HG03139 (cell line): ENCODE data around the gene GRM5.
"Not testable (repeated sequence)": the region's sequence is repeated elsewhere in the genome, so short reads cannot be mapped to it uniquely, and the experiment has no call there.

Source experiments
- ATAC-seq: cut with Tn5 transposase; IDR thresholded peaks from one replicate; pipeline ENCODE4 v1.9.1; 2021; ENCODE audit not compliant: unreplicated experiment

GRM5 gene

DNA sequence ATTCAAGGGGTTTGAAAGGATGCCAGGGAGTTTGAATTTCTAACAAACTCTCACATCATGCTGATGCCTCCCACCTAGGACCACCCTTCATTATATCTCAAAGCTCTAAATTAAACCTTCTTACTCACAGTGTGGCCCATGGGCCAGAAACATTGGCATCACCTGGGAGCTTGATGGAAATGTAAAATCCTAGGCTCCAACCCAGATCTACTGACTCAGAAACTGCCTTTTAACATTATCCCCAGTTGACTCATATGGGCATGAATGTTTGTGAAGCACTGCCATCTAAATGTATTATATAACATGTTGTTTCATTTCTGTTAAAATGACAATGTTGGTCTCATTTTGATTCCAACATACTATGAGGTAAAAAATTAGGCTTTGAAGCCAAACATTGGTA is 90.3 kb downstream of the GRM5 start:
- not testable (repeated sequence) for ATAC-seq

DNA sequence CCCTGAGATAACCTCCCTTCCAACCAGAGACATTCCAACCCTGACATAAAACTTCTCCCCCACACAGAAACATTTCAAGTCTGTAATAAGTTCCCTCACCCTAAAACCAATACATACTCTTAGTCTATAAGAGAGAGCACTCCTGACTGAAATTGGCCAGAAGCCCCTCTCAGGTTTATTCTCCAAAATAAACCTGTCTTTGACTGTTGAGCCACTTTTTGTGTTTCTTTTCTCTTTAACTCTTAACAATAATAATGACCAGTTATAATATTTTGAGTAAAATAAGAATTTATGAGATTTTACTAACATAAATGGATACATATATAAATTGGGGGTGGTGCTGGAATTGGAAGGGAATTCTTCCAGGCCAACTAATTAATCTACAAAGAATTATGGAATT is 93.6 kb downstream of the GRM5 start:
- ATAC-seq = no peak

DNA sequence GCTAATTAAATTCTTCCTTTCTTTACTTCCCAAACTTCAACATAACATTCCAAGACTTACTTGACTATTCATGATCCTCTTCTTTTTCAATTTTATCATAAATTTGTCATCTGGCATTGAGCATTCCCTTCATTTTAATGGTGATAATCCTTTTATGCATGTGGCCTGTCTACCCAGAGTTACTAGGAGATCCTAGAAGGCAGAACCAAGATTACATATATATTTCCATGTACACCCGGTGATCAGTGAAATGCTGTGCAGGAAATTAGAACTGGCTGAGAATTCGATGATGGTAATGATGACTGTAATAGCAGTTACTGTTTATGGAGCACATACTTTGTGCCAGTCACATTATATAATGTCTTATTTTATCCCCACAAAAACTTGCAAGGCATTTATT is 104.2 kb downstream of the GRM5 start:
- not testable (repeated sequence) for ATAC-seq

DNA sequence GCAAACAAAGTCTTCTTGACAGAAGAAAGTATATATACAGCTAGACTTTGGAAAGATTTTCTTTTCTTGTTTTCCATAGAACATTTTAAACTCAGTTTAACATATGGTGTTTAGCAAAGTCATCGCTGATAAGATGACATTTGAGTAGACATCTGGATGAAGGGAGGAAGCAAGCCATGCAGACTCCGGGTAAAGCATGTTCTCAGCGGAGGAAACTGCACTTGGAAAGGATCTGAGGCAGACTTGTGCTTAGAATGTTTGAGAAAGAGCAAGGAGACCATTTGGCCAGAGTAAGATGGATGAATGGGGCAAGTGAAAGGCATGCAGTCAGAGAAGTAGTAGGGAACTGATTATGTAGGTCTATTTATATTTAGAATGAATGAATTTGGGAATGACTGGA is 105.9 kb downstream of the GRM5 start:
- not testable (repeated sequence) for ATAC-seq

DNA sequence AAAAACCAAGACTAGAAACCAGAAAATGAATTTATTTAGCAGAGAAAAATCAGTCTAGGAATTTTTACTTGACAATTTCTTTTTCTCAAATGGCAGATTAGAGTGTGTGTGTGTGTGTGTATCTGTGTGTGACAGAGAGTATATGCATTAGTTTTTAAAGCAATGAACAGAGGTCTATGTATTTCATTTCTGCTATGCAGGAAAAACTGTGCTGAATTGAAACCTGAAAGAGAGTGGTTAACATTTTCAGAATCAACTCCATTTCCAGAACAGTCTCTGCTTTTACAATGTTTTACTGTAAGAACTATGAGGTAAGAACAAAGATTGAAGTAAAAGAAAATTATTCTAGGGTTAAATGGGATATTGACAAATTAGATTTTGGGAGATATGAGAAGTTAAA is 114.8 kb downstream of the GRM5 start:
- ATAC-seq = no peak

- ATAC-seq = not testable (repeated sequence)
Measured at GRCh38 chr11:88948908-88949307, 116.9 kb downstream of the GRM5 start.

GRCh38 chr11:88947843-88948572 is 117.8 kb downstream of the GRM5 start:
- ATAC-seq = not testable (repeated sequence)

- not testable (repeated sequence) for ATAC-seq
Measured at GRCh38 chr11:88929665-88930064, 136.1 kb downstream of the GRM5 start.

DNA sequence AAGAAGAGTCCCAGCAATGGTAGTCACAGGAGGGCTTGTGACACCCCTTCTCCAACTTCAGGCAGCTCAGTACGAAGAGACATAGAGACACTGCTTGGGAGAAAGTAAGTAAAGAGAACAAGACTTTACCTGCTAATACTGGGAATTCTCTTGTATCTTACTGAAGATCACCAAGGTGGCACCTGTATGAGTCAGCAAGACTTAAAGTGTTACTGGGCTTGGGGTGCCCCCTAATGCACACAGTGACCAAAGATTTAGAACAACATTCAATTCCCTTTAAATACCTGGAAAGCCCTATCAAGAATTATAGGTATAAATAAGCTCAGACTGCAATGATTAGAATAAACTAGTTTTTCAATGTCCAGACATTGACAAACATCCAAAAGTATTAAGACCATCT is 148.7 kb downstream of the GRM5 start:
- not testable (repeated sequence) for ATAC-seq

- no peak for ATAC-seq
Measured at GRCh38 chr11:88909500-88909899, 156.3 kb downstream of the GRM5 start.

- ATAC-seq = not testable (repeated sequence)
Measured at GRCh38 chr11:88901436-88901835, 164.3 kb downstream of the GRM5 start.

DNA sequence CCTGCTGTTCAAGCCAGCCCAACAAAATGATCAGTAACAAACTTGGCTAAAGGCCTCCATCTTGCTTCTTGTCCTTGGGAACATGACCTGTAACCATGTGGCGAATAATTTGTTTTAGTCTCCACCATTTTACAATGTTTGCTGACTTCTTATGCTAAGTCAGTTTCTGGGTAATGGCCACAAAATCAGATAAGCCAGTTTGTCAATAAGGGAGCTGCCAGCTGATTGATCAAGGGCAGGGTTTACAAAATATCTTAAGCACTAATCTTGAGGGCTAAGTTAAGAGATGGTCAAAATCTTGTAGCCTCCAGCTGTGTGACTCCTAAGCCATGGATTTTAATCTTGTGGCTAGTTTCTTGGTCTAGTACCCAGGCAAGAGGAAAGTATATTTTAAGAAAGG is 176.9 kb downstream of the GRM5 start:
- not testable (repeated sequence) for ATAC-seq

DNA sequence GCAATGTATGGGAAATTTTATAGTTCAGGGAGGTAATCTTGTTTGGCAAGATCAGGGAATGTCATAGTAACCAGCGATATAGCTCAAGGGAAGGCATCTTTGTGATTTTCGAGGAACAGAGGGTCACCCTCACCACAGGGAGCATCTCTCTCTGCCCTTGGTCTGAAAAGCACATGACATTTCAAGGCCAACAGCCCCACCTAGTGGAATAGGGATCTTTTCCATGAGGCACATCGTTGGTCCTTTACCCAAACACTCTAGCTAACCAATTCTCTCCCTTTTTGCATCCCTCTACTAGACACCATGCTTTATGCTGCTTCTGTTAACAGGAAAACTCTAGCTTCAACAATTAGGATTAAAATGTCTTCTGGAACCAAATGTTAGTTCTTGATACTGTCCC is 179.0 kb downstream of the GRM5 start:
- ATAC-seq = no peak

- not testable (repeated sequence) for ATAC-seq
Measured at GRCh38 chr11:88882800-88883199, 183.0 kb downstream of the GRM5 start.

GRCh38 chr11:88861618-88862017 is 204.2 kb downstream of the GRM5 start:
- no peak for ATAC-seq

GRCh38 chr11:88860431-88860830 is 205.4 kb downstream of the GRM5 start:
- not testable (repeated sequence) for ATAC-seq

- ATAC-seq = not testable (repeated sequence)
Measured at GRCh38 chr11:88853963-88854362, 211.8 kb downstream of the GRM5 start.

GRCh38 chr11:88851547-88851946 is 214.2 kb downstream of the GRM5 start:
- ATAC-seq = not testable (repeated sequence)

DNA sequence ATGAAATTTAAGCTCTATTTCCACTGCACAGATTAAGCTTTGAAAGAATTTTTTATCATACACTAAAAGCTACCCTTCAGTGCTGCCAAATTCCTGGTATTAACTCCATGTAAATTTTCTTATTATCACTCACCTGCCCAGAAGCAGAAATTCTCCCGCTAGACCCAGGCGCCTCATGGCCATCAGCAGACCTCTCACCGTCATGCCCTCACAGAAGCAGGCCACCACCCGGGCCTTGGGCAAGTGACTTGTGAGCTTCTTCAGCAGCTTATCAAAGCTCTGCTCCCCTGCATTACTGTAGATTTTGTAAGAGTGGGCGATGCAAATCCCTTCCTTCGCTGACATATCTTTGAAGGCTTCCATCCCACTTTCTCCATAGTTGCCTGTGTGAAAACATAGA is 216.0 kb downstream of the GRM5 start:
- ATAC-seq = not testable (repeated sequence)

DNA sequence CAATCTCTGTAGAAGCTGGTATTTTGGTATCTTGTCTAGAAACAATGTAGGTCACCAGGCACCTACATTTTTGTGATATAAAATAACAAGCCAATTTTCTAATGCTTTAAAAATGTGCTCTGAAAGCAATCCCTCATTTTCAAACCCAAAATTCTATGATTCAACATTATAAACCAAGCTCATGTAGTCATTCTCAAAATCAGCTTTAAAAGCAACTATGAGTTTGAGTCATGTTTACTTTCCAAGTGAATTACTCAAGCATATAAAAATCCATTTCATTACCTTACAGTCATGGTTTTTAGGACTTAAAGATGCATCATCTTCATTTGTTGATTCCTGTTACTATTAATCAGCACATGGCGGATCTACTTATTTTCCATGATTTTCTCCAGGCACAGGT is 216.4 kb downstream of the GRM5 start:
- no peak for ATAC-seq

- not testable (repeated sequence) for ATAC-seq
Measured at GRCh38 chr11:88846266-88846665, 219.5 kb downstream of the GRM5 start.

DNA sequence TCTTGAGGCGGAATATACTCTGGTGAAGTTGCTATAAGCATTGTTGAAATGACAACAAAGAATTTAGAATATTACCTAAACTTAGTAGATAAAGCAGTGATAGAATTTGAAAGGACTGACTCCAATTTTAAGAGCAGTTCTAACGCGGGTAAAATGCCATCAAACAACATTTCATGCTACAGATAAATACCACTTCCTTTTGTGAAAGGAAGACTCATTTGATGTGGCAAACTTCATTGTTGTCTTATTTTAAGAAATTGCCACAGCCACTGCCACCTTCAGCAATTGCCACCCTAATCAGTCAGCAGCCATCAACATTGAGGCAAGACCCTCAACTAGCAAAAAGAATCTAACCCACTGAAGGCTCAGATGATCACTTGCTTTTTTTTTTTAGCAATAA is 220.8 kb downstream of the GRM5 start:
- not testable (repeated sequence) for ATAC-seq
